K562 treated with DMSO at 1 percent for 24 hours (cell line): Measurements from ENCODE around the gene GLYATL2. TPM values are rescaled to one million over a fixed set of nuclear protein-coding genes. Genes with fewer than 3 reads are reported as not detected.

Source experiments
- total RNA-seq: library from RNA; unstranded; fragments of 300-600 nt; gene quantifications from 2 replicates; pipeline ENCODE4 v1.2.3, GENCODE V29; 2022; ENCODE audit warnings: low read depth; ENCODE audit not compliant: insufficient read depth

GLYATL2 gene
- total RNA-seq = not detected in 2 replicates

DNA sequence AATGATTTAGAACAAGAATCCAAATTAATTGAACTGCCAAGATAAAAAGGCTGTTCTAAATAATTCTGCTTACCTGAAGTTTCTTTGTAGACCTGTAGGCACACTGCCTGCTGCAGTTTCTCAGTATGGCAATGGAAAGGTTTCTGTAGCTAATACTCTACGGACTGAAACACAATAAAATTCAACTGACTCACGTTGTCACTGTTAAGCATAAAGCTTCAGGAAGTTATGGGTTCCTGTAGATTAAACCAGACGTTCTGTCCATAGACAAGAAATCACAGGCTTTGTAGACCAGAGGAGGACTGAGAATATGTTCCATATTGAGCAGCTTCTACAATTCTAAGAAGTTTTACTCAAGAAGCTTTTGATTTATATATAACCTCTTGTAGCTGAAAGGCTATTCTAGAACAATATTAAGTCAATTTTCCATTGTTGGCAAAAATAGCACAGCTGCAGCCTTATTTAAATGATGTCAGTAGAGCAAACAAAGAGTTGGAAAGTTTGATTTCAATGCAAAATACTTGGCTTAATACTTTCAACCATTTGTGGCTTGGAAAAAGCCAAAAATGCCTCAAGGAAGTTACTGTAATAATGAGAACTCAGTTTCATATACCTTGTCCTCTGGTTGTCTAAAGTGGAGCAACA is at the start of gene GLYATL2:
GLYATL2 (minus strand) TSS at position 344 of the 645 bp plus-strand sequence. CDS start 5,092 bp downstream, outside the sequence.

Other genes starting within 250 kb of the GLYATL2 start
- 0.80 and 0.83 TPM in 2 replicates for gene CNTF, start 222.0 kb downstream of the GLYATL2 start, total RNA-seq
- not detected in 2 replicates for gene GLYAT, start 112.8 kb downstream of the GLYATL2 start, total RNA-seq
- not detected in 2 replicates for gene GLYATL1, start 94.8 kb upstream of the GLYATL2 start, total RNA-seq
- not detected in 2 replicates for gene GLYATL1B, start 241.6 kb upstream of the GLYATL2 start, total RNA-seq